Endometrium (tissue), 2 donors: ENCODE results near the gene ATP5MG.
"Not testable (repeated sequence)": the region's sequence is repeated elsewhere in the genome, so short reads cannot be mapped to it uniquely, and the experiment has no call there.

Experiments used
- FAIRE-seq: peaks from 2 replicates; lab custom pipeline; 2012; peaks lifted over from hg19 to GRCh38; lab: Jason Lieb, UNC
- donor health status: control.
- donor health status: control.

ATP5MG gene

GRCh38 chr11:118410055-118410745 is 8.8 kb downstream of the ATP5MG start:
- no peak for FAIRE-seq

DNA sequence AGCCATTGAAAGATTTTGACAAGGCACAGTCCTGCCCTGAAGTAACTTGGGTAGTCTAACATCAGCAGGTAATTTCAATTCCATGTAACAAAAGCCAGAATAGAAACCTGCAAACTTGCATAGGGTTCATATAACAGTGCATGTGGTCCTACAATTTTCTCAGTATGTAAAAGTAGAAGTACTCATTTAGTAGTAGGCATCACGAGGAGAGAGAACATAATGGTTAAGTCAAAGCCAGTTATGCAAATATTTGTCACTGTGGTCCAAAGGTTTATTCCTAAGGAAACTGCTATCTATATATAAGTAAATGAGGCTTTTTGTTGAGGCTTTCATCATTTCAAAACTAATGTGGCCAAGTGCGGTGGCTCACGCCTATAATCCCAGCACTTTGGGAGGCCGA is 10.1 kb downstream of the ATP5MG start:
- FAIRE-seq, result no peak

DNA sequence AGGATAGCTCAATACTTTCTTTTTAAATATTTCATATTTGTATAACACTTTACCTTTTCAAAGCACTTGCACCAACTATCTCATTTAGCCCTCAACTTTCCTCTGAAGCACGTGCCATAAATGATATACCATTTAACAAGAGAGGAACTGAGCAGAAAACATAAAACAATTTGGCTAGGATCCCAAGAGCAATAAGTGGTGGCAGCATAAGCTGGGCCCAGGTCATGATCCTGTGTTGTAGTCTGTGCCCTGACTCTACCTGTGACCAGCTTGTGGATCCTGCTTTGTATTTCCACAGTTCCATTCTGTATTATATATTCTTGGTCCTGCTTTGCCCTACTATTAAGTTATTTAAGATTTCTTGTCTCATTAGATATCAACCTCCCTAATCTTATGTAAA is 11.5 kb downstream of the ATP5MG start:
- no peak for FAIRE-seq

DNA sequence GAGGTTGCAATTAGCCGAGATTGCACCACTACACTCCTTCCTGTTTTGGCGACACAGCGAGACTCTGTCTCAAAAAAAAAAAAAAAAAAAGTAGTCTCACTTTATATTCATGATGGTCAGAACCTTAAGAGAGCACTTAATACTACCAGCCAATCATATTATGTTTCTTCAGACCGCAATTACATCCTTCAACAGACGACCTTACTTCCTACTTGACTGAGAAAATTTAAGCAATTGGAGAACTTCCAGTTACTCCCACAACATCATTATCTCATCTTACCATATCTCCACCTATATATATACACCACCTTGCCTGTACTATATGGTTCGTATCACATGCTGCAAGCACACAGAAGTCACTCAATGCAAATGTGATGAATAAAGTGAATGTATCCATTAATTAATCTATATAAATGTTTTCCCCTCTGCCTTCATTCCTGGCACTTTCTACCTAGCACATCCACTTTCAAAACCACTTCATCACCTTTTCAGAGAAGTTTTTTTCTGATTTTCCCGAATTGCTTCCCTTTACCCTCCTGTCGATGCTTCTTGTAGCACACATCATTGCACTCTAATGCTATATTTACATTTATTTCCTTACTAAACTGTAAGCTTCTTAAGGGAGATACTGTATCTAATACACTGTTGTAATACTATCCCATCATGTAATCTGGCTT is 13.8 kb downstream of the ATP5MG start:
- no peak for FAIRE-seq

DNA sequence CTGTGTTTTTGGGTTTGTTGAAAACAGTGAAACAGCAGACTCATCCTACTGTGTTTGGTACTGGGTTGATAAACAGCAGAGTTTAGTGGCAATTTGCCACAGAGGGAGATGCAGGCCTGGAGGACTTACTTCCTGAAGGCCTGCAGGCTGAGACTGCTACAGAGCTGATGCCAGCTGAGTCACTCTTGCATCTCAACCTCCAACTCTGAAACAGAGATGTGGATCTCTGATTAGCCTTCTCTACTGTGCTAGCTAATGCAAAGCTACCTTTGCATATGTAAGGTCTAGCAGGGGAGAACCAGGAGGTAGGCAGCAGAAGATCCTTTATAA is 14.3 kb downstream of the ATP5MG start:
- FAIRE-seq, result no peak

DNA sequence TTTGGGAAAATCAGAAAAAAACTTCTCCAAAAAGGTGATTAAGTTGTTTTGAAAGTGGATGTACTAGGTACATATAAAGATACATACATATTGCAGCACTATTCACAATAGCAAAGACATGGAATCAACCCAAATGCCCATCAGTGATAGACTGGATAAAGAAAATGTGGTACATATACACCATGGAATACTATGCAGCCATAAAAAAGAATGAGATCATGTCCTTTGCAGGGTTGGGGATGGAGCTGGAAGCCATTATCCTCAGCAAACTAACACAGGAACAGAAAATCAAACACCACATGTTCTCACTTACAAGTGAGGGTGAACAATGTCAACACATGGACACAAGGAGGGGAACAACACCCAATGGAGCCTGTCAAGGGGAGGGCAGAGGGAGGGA is 15.5 kb downstream of the ATP5MG start:
- FAIRE-seq, result not testable (repeated sequence)

DNA sequence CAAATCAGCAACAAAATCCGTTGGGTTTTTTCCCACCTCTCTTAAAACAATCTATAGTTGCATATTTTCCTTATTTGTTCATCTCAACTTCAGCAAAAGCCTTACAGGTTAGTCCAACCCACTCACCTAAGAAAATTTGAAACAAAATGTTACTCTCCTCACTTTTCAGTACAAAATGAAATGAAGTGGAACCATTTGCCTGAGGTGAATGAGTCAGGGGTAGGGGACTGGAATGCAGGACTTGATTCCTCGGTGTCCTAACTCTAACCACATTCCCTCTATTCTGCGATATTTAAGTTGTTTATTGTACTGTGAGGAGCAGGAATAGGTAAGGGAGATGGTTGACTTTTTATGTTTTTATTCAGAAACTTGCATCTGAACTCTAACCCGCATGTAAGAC is 16.4 kb downstream of the ATP5MG start:
- no peak for FAIRE-seq

DNA sequence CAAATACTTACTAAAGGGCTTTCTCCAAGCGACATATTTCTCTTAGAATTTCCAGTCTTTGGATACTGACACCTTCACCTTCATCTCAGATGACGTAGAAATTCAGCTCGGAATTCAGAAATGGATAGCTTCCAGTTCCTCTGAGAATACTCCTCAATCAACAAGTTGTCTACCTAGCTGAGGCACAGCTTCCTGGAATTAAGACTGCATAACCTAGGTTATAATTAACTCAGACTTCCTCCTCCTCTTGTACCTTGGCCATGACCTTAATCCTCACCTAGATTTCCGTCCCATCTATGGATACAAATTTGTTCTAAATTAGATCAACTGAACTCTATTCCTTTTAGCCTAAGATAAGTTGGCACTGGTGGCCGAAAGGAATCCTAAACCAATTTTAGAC is 17.4 kb downstream of the ATP5MG start:
- no peak for FAIRE-seq

DNA sequence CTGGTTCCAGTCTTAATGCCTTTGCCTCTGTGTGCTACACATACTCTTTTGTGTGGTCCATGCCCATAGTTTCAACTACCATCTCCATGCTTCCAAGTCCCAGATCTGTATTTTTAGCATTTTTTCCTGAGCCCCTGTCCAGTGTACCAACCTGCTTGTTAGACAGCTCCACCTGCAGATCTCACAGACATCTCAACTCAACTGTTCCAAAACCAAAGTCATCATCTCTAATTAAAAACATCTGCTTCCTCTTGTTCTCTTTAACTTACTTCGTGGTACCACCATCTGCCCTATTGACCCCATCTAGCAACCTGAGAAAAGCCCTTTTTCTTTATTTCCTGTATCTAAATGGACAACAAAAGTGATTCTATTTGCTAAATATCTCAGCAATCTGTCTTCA is 26.3 kb downstream of the ATP5MG start:
- FAIRE-seq, result no peak

DNA sequence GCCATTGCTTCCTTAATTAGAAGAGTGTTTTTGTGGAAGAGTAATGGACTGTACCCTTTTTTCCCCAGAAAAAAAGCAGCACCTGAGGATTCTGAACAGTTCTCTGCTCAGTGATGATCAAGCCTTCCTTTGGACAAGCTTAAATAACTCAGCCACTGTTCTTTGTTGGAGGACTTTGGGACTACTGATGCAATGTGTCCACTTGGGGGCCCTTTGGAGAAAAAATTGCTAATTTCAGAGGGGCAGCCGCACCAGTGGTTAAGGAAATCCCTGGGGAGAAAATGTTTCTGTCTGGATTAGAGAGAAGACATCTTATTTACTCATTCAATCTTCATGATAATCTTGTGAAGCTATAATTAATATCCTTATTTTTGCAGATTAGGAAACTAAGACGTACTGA is 29.6 kb downstream of the ATP5MG start:
- FAIRE-seq, result no peak

- FAIRE-seq, result no peak
Observed at GRCh38 chr11:118434123-118434552, 32.7 kb downstream of the ATP5MG start.

DNA sequence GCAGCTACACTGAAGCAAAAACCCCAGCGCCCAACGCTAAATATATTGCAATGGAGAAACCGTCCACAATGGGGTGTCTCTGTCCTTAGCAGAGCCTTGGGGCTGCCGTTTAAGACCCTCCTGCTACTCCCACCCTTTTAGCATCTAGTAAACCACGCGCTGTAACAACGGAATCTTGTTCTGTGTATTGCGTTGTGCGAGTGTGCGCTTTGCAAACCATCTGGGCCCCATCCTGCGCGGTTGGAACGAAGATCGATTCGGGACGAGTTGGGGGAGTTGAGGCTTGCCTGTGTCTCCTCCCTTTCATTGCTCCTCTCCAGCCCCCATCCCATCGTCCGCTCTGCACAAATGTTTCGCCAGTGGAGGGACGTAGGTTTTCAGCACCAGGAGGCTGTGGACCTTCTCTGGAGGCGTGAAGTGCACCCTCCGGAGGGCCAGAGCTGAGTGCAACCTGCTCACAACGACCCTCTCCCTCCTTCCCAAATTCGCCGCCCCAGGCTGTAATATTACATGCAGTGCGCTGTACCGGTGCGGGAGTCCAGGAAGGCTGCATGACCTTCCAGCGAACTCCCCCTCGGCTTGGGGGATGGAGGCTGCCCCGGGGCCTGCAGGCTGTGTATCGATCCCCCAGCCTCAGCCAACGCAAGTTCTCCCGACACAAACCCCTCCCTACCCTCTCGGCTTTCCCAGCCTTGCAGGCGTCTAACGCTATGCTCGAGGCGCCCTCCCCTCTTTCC is 33.3 kb downstream of the ATP5MG start:
- no peak for FAIRE-seq

DNA sequence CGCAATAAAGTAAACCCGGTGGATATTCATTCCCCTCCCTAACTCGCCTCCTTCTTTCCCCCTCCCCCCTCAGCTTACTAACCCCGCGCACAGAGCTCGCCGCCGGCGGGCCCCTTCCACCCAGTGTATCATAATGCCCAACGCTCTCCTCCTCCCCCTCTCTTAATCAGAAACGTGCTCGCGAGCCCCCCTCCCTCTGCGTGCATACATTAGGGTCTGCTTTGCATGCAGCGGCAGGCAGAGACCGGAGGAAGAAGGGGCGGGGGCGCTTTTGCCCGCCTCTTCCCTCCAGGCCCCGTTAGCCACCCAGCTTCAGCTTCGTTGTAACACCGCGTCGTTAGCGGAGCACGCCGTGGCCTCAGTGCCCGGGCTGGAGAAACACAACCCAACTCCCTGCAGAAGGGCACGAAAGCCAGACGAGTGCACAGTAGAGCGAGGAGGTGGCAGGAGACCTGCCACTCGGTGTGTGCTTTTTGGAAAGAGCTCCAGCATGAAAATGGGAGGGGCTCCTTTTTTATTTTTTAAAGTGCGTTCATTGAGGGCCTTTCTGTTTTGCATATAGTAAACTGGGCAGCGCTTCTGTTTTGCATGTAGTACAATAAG is 34.0 kb downstream of the ATP5MG start:
- no peak for FAIRE-seq

GRCh38 chr11:118435893-118436624 is 34.7 kb downstream of the ATP5MG start, which contains the start of gene KMT2A:
KMT2A (plus strand) TSS chr11:118436492; CDS start chr11:118436513, 21 bp downstream.
- FAIRE-seq, result no peak

GRCh38 chr11:118436639-118437207 is 35.3 kb downstream of the ATP5MG start:
- FAIRE-seq, result no peak

DNA sequence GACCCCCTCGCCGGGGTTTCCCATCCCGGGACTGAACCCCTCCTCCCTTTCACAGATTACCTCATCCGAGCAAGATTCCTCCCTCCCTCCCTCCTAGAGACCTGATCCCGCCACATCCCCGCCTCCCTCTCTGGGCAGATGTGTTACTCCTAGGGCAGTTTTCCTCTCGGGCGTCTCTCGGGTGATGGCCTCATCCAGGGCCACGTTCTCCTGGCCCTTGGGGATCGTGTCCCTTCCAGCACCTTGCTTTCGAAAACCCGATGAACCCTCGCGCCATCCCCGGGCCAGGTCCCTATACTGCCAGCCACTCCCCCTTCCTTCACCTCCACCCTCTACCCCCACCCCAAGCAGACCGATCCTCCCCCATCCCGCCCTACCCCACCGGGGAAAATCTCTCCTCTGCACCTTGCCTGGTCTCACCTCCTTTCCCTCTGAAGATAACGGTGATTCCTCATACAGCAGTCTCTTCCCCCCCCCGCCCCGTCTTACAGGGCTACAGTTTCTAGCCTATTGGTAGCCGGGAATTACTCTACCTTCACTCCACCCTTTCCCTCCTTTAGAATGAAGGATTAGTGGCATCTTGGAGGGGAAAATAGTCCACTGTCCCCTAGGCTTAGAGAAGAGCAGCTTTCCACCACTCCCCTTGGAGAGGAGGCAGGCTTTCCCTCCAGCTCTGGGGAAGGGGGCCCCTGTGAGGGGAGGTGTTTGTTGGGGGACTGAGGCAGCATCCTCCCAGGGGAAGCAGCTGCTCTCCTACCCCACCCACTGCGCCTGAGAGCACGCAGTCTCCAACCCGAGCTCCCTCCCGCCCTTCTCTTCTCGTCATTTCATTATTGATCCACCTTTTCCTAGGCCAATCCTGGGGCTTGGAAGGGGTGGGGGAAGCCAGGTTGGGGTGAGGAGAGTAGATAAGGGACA is 36.1 kb downstream of the ATP5MG start:
- no peak for FAIRE-seq

GRCh38 chr11:118438314-118438931 is 37.0 kb downstream of the ATP5MG start:
- FAIRE-seq, result no peak

DNA sequence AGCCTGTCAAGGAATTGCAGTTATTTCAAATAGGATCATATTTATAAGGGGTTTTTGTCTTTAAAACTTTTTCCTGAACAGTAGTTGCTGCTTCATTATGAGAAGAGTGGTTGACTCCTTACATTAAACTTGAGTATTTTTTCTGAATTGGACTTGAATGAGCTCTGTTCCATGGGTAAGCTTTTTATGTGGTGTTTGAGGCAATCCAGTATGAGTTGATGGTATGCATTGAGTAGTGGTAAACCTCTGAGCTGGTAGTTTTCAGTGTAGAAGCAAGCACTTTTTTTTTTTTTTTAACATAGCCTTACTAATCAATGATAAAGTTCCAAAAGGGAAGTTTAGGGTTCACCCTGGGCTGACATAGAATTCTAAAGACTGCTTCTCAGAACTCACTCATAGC is 38.2 kb downstream of the ATP5MG start:
- no peak for FAIRE-seq

GRCh38 chr11:118441770-118442275 is 40.4 kb downstream of the ATP5MG start:
- no peak for FAIRE-seq

DNA sequence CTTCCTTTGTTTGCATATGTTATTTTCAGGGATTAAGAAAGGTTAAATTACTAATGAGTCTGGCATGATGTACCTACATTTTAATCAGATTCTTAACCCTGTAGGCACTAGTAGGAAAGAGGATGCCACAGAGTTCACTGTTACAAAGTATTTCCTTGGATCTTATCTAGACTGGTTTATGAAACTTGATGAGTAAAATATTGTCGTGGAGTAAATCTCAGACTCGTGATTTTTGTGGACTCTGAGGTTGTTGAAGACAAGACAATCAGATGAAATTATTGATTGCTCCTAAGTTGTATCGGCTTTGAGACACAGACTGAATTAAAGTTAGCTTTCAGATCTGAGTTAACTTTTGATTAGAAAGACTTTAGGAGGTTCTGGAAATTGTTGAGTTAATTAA is 40.9 kb downstream of the ATP5MG start:
- FAIRE-seq, result no peak
